ENCODE data around the gene AGPAT4. TPM values are rescaled to one million over a fixed set of nuclear protein-coding genes. Genes with fewer than 3 reads are reported as not detected.
"Not testable (repeated sequence)": the region's sequence is repeated elsewhere in the genome, so short reads cannot be mapped to it uniquely, and the experiment has no call there.

AGPAT4 gene, protein sequence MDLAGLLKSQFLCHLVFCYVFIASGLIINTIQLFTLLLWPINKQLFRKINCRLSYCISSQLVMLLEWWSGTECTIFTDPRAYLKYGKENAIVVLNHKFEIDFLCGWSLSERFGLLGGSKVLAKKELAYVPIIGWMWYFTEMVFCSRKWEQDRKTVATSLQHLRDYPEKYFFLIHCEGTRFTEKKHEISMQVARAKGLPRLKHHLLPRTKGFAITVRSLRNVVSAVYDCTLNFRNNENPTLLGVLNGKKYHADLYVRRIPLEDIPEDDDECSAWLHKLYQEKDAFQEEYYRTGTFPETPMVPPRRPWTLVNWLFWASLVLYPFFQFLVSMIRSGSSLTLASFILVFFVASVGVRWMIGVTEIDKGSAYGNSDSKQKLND
- total RNA-seq = 10 to 100 TPM in 1 of 3 donors, 1 to 10 TPM in 2; 6.5 to 12.3 (median 7.3) TPM
- long read RNA-seq, donor 1, full-length matches to known transcripts = 1 of 3 reads
- long read RNA-seq, donor 1, partial matches to known transcripts = 1 of 3 reads
- long read RNA-seq, donor 1, other reads (novel, unspliced or antisense) = 1 of 3 reads
- long read RNA-seq, donor 2, full-length matches to known transcripts = 3 of 5 reads
- long read RNA-seq, donor 2, partial matches to known transcripts = 0 of 5 reads
- long read RNA-seq, donor 2, other reads (novel, unspliced or antisense) = 2 of 5 reads

- peak within 1 kb of the TSS; percentile 6 for H3K4me3 ChIP-seq
- no peaks in the 10 kb centered on the region for H3K36me3 ChIP-seq (ENCODE audit: low read depth)
- intact Hi-C loops (cut with DNase I, micrococcal nuclease) = no loop called here
- TF ChIP-seq, protein P1, sequence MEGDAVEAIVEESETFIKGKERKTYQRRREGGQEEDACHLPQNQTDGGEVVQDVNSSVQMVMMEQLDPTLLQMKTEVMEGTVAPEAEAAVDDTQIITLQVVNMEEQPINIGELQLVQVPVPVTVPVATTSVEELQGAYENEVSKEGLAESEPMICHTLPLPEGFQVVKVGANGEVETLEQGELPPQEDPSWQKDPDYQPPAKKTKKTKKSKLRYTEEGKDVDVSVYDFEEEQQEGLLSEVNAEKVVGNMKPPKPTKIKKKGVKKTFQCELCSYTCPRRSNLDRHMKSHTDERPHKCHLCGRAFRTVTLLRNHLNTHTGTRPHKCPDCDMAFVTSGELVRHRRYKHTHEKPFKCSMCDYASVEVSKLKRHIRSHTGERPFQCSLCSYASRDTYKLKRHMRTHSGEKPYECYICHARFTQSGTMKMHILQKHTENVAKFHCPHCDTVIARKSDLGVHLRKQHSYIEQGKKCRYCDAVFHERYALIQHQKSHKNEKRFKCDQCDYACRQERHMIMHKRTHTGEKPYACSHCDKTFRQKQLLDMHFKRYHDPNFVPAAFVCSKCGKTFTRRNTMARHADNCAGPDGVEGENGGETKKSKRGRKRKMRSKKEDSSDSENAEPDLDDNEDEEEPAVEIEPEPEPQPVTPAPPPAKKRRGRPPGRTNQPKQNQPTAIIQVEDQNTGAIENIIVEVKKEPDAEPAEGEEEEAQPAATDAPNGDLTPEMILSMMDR (IDR thresholded peaks at IDR 0.05) = no peak
- H3K4me1 ChIP-seq (ENCODE audit: low read depth) = peaks cover 4% of the 10 kb centered on the region
- DNase-seq (peak; percentile 64 to 76 (median 66)), ATAC-seq (peak; percentile 96)
- no peaks in the 10 kb centered on the region for H3K9me3 ChIP-seq
These were observed at the start of gene AGPAT4 for GRCh38 chr6:161273752-161274487. Gene AGPAT4, minus strand, starts transcription at chr6:161274061. Its CDS starts 41,848 bp downstream, at chr6:161232213.

DNA sequence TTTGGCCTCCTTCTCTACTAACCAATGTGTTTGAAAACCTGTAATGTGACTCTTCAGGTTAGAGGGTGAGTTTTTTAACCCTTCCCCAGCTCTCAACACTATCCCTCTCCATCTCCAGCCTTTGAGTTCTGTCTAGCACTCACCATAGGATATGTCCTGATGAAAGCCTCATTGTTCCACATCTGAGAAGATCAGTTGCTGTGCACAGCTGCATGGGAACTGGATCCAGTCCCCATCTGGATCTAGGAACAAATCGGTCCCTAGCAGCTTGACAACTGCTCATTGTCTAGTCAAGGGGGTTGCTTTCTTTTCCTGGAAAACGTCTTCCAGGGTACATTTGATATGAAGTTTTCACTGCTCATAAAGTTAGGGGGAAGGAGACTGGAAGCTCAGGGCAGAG lies 45.4 kb upstream of the AGPAT4 start:
- Histone ChIP-seq H3K4me1 (ENCODE audit: low read depth) (no peaks in the 10 kb centered on the region), H3K36me3 (ENCODE audit: low read depth) (no peaks in the 10 kb centered on the region), H3K9me3 (peaks cover 5% of the 10 kb centered on the region), H3K4me3 (no peak overlapping the region)
- ATAC-seq (no peak), DNase-seq (no peak)
- TF ChIP-seq, protein P1 (IDR thresholded peaks at IDR 0.05) = no peak
- intact Hi-C loops (cut with DNase I, micrococcal nuclease) = no loop called here

GRCh38 chr6:161318456-161318855 lies 44.6 kb upstream of the AGPAT4 start:
- DNase-seq = no peak
- Histone ChIP-seq H3K4me3 (no peak overlapping the region), H3K36me3 (ENCODE audit: low read depth) (no peaks in the 10 kb centered on the region), H3K4me1 (ENCODE audit: low read depth) (no peaks in the 10 kb centered on the region), H3K9me3 (peaks cover 5% of the 10 kb centered on the region)
- TF ChIP-seq, protein P1 (IDR thresholded peaks at IDR 0.05) = no peak
- no peak for ATAC-seq
- intact Hi-C loops (cut with DNase I, micrococcal nuclease) = no loop called here

GRCh38 chr6:161316531-161316930 lies 42.7 kb upstream of the AGPAT4 start:
- intact Hi-C loops (cut with DNase I, micrococcal nuclease) = no loop called here
- ATAC-seq = no peak
- no peaks in the 10 kb centered on the region for H3K4me1 ChIP-seq (ENCODE audit: low read depth)
- no peak for DNase-seq
- H3K9me3 ChIP-seq = peaks cover 5% of the 10 kb centered on the region
- H3K4me3 ChIP-seq = no peak overlapping the region
- TF ChIP-seq, protein P1 (IDR thresholded peaks at IDR 0.05) = no peak
- no peaks in the 10 kb centered on the region for H3K36me3 ChIP-seq (ENCODE audit: low read depth)

DNA sequence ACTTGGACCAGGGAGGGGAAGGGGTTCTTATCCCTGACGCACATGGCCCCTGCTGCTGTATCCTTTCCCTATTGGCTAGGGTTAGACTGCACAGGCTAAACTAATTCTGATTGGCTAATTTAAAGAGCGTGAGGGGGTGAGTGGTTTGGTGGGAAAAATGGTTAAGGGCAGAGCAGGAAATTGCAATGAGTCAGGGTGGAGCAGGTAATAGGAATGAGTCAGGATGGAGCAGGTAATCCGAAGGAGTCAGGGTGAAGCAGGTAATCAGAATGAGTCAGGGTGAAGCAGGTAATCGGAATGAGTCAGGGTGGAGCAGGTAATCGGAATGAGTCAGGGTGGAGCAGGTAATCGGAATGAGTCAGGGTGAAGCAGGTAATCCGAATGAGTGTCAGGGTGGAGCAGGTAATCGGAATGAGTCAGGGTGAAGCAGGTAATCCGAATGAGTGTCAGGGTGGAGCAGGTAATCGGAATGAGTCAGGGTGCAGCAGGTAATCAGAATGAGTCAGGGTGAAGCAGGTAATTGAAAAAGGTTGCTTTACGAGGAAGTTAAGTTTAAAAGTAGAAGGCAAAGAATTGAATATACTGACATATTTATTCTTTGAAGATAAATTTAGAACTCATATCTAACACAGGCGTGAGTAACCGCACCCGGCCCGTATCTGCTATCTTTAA lies 41.5 kb upstream of the AGPAT4 start:
- H3K4me1 ChIP-seq (ENCODE audit: low read depth); intact Hi-C loops (cut with DNase I, micrococcal nuclease); H3K36me3 ChIP-seq (ENCODE audit: low read depth); DNase-seq; H3K4me3 ChIP-seq; H3K9me3 ChIP-seq: not testable (repeated sequence)
- peak; percentile 10 for ATAC-seq

- not testable (repeated sequence) for H3K36me3 ChIP-seq (ENCODE audit: low read depth); ATAC-seq
These were observed 40.8 kb upstream of the AGPAT4 start for GRCh38 chr6:161314541-161315245.

More at GRCh38 chr6:161314541-161315245, 40.8 kb upstream of the AGPAT4 start:
- H3K4me3 ChIP-seq; intact Hi-C loops (cut with DNase I, micrococcal nuclease); DNase-seq; H3K9me3 ChIP-seq; H3K4me1 ChIP-seq (ENCODE audit: low read depth): not testable (repeated sequence)
